Esophagus muscularis mucosa (tissue), 4 donors: ENCODE data around the gene PDE8A.

Experiments used
- CTCF ChIP-seq, 3 experiments: fragments of 200-600 bp in 2 of 3; fragments of 450-650 bp in 1 of 3; sonication (generic) in 2 of 3; IDR thresholded peaks; one replicate each; pipeline ENCODE4 v1.5.1; 2017 to 2019; ENCODE audit warnings: antibody characterized with exemption in 3 of 3, mild to moderate bottlenecking in 2 of 3, moderate library complexity in 1 of 3
- EP300 ChIP-seq: sonication (generic); formaldehyde crosslinking; IDR thresholded peaks from one replicate; pipeline ENCODE4 v1.6.1; 2017; ENCODE audit warnings: antibody characterized with exemption
- POLR2A ChIP-seq: fragments of 450-650 bp; IDR thresholded peaks from one replicate; pipeline ENCODE4 v1.6.1; 2017; ENCODE audit warnings: antibody characterized with exemption, moderate library complexity, mild to moderate bottlenecking, low read depth

- no peak for TF ChIP-seq POLR2A
- TF ChIP-seq CTCF (IDR thresholded peaks at IDR 0.05): no peak
- TF ChIP-seq EP300: no peak
Observed at GRCh38 chr15:85129881-85130280, 148.2 kb downstream of the PDE8A start.
